ENCODE data around the gene SNF8.

- no peak for TF ChIP-seq CTCF (IDR thresholded peaks at IDR 0.05)
- TF ChIP-seq POLR2A (IDR thresholded peaks at IDR 0.05): no peak
Observed at GRCh38 chr17:48992444-48992843, 47.8 kb upstream of the SNF8 start.

Measured in Peyer's patch (tissue), 4 donors.